Lower leg skin (tissue), 4 donors: ENCODE results near the gene SRPK3. TPM values are rescaled to one million over a fixed set of nuclear protein-coding genes. Genes with fewer than 3 reads are reported as not detected.

ENCODE experiments used
- DNase-seq, 2 donors: peaks; one replicate each; pipeline ENCODE4 v3.0.0-alpha.2; 2019; ENCODE audit warnings: low spot score in 2 of 2
- H3K4me3 ChIP-seq: fragments of 200-600 bp; sonication (generic); 2 replicates; pipeline ENCODE4 v1.5.1; 2017; ENCODE audit warnings: mild to moderate bottlenecking, low read depth; ENCODE audit not compliant: poor library complexity, severe bottlenecking
- POLR2A ChIP-seq, 2 donors: fragments of 450-650 bp; IDR thresholded peaks; one replicate each; pipeline ENCODE4 v1.6.1; 2016 to 2017; ENCODE audit warnings: antibody characterized with exemption in 2 of 2, mild to moderate bottlenecking in 1 of 2, moderate library complexity in 1 of 2
- WGBS, 2 donors: methylation state at CpG; one replicate each; pipeline ENCODE4 v1.1.5; 2018; 5-methylcytosine and 5-hydroxymethylcytosine counted together
- intact Hi-C: fragments of 100-400 bp; cut with DNase I; formaldehyde crosslinking; loops from one replicate; pipeline ENCODE4 v1.15.0; 2023; ENCODE audit warnings: low total_unique reads
- total RNA-seq, 4 donors: library from RNA; depleted of rRNA; stranded (reverse); fragments of >200 nt; gene quantifications; one replicate each; pipeline ENCODE4 v1.1.0, GENCODE V29; 2016
- TF ChIP-seq, protein P1 (sequence below), 3 donors: fragments of 450-650 bp; IDR thresholded peaks; one replicate each; pipeline ENCODE4 v1.5.1; 2016; ENCODE audit warnings: antibody characterized with exemption in 3 of 3, mild to moderate bottlenecking in 3 of 3, moderate library complexity in 2 of 3

The SRPK3 gene
- total RNA-seq, 4 donors from 2014 or later = 0.30 to 0.79 (median 0.36) TPM; not detected in 1

DNA sequence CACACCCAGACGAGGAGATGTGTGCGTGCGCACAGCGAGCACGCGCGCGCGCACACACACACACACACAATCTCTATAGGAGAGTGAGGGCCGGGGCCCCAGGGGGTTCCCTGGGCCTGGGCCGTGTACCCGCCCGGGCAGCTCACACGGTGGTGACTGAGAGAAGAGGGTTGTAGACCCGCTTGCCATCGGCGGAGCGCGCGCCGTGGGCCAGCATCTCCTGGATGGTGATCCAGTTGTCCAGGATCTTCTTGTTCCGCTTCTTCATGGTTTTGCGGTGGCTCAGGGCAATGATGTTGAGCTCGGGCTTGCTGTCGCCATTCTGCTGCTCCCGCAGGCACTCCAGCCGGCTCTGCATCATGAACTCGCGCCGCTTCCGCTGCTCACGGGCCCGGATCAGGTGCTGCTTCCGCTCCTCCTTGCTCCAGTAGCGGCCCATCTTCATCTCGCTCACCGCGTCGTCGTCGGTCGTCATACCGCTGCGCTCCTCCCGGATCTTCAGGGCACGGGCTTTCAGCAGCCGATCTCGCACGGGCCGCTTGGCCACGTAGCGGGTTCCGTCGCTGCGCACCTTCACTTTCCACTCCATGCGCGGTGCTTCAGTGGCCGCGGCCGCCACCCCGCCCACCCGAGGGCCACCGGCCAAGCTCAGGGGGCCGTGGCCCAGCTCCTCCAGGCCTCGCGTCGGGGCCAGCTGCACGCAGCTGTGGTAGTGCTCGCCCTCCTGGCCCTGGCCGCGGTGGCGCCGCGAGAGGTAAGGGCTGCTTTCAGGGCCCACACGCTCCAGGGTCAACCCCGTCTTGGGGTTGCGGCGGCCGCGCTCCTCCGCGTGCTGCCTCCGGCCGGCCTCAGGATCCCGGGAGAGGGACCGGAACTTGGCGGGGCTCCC, 22.6 kb downstream of the SRPK3 start:
- WGBS, 2 donors = 94 to 99% methylated on average over 25 to 86 of the region's 87 CpGs
- no peak for DNase-seq
- no peak for TF ChIP-seq POLR2A (IDR thresholded peaks at IDR 0.05)
- TF ChIP-seq, protein P1, sequence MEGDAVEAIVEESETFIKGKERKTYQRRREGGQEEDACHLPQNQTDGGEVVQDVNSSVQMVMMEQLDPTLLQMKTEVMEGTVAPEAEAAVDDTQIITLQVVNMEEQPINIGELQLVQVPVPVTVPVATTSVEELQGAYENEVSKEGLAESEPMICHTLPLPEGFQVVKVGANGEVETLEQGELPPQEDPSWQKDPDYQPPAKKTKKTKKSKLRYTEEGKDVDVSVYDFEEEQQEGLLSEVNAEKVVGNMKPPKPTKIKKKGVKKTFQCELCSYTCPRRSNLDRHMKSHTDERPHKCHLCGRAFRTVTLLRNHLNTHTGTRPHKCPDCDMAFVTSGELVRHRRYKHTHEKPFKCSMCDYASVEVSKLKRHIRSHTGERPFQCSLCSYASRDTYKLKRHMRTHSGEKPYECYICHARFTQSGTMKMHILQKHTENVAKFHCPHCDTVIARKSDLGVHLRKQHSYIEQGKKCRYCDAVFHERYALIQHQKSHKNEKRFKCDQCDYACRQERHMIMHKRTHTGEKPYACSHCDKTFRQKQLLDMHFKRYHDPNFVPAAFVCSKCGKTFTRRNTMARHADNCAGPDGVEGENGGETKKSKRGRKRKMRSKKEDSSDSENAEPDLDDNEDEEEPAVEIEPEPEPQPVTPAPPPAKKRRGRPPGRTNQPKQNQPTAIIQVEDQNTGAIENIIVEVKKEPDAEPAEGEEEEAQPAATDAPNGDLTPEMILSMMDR (IDR thresholded peaks at IDR 0.05) = no peak
- H3K4me3 ChIP-seq = no peak overlapping the region
- intact Hi-C loops = no loop called here

- 95 to 96% methylated on average over 9 to 34 of the region's 34 CpGs for WGBS, 2 donors
- no peak for TF ChIP-seq POLR2A (IDR thresholded peaks at IDR 0.05)
- TF ChIP-seq, protein P1 (IDR thresholded peaks at IDR 0.05) = no peak
Observed at GRCh38 chrX:153804100-153804595, 23.3 kb downstream of the SRPK3 start.

GRCh38 chrX:153804621-153805020, 23.8 kb downstream of the SRPK3 start:
- WGBS, 2 donors = 92 to 93% methylated on average over 8 to 25 of the region's 25 CpGs
- intact Hi-C loops = no loop called here
- no peak overlapping the region for H3K4me3 ChIP-seq
- TF ChIP-seq, protein P1 (IDR thresholded peaks at IDR 0.05) = no peak
- no peak for TF ChIP-seq POLR2A (IDR thresholded peaks at IDR 0.05)
- no peak for DNase-seq

More at GRCh38 chrX:153804100-153804595, 23.3 kb downstream of the SRPK3 start:
- no peak overlapping the region for H3K4me3 ChIP-seq
- intact Hi-C loops = no loop called here
- DNase-seq = no peak

- no peak overlapping the region for H3K4me3 ChIP-seq
- intact Hi-C loops = no loop called here
- TF ChIP-seq POLR2A (IDR thresholded peaks at IDR 0.05) = no peak
- TF ChIP-seq, protein P1 (IDR thresholded peaks at IDR 0.05) = no peak
- 50 to 76% methylated on average over 1 to 13 of the region's 13 CpGs for WGBS, 2 donors
- DNase-seq = no peak
Observed at GRCh38 chrX:153805436-153805835, 24.6 kb downstream of the SRPK3 start.

DNA sequence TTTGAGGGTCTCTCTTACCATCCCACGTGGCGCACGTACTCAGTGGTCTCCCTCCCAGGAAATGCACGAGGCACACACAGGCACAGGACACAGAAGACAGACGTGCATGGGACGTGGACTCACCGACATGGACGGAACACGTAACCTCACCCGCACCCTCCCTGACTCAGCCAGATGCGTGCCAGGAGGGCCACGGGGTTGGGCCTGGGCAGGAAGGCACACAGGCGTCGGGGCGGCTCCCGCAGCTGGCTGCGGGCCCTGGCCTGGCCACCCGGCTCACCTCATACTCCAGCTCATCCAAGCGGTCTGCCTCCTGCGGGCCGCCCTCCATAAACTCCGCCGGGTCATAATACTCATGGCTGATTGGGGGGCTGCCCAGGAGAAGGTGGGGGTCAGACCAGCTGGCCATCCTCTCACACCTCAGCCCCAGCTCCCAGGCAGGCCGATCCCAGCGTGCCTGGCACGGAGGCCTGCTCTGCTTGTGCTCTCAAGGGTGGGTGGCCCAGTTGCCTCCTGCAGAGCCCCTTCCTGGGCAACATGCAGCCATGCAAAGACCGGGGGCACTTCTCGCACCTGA, 26.2 kb downstream of the SRPK3 start:
- 72 to 77% methylated on average over 9 to 28 of the region's 28 CpGs for WGBS, 2 donors
- DNase-seq = no peak
- TF ChIP-seq, protein P1 (IDR thresholded peaks at IDR 0.05) = no peak
- no peak for TF ChIP-seq POLR2A (IDR thresholded peaks at IDR 0.05)
- intact Hi-C loops = no loop called here
- H3K4me3 ChIP-seq = no peak overlapping the region
